ENCODE results near the gene RORC.

Gene RORC

GRCh38 chr1:151839082-151839412 lies 7.4 kb upstream of the RORC start:
- Histone ChIP-seq H3K27ac (no peak overlapping the region), H3K27me3 (ENCODE audit: control insufficient read depth, insufficient read depth, low read length) (no peaks in the 10 kb centered on the region), H2AFZ (no peak overlapping the region), H3K36me3 (ENCODE audit: control insufficient read depth, insufficient read depth, low read length) (no peaks in the 10 kb centered on the region), H3K9ac (no peak overlapping the region), H3K4me1 (peaks cover 7% of the 10 kb centered on the region), H3K79me2 (no peaks in the 10 kb centered on the region), H3K9me3 (ENCODE audit: control insufficient read depth, low read length) (no peaks in the 10 kb centered on the region), H3K4me2 (ENCODE audit: low read length) (peak overlapping the region; percentile 82), H3K4me3 (ENCODE audit: low read depth, low read length) (peak overlapping the region; percentile 56)
- TF ChIP-seq, protein P1, sequence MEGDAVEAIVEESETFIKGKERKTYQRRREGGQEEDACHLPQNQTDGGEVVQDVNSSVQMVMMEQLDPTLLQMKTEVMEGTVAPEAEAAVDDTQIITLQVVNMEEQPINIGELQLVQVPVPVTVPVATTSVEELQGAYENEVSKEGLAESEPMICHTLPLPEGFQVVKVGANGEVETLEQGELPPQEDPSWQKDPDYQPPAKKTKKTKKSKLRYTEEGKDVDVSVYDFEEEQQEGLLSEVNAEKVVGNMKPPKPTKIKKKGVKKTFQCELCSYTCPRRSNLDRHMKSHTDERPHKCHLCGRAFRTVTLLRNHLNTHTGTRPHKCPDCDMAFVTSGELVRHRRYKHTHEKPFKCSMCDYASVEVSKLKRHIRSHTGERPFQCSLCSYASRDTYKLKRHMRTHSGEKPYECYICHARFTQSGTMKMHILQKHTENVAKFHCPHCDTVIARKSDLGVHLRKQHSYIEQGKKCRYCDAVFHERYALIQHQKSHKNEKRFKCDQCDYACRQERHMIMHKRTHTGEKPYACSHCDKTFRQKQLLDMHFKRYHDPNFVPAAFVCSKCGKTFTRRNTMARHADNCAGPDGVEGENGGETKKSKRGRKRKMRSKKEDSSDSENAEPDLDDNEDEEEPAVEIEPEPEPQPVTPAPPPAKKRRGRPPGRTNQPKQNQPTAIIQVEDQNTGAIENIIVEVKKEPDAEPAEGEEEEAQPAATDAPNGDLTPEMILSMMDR (IDR thresholded peaks at IDR 0.05): no peak

- no peaks in the 10 kb centered on the region for H3K79me2 ChIP-seq
- no peak overlapping the region for H3K4me2 ChIP-seq (ENCODE audit: low read length)
- H3K27ac ChIP-seq: no peak overlapping the region
- H3K36me3 ChIP-seq (ENCODE audit: control insufficient read depth, insufficient read depth, low read length): no peaks in the 10 kb centered on the region
- H3K9me3 ChIP-seq (ENCODE audit: control insufficient read depth, low read length): no peaks in the 10 kb centered on the region
- no peaks in the 10 kb centered on the region for H3K27me3 ChIP-seq (ENCODE audit: control insufficient read depth, insufficient read depth, low read length)
- H2AFZ ChIP-seq: no peak overlapping the region
- no peak overlapping the region for H3K9ac ChIP-seq
- peaks cover 9% of the 10 kb centered on the region for H3K4me1 ChIP-seq
- TF ChIP-seq, protein P1 (IDR thresholded peaks at IDR 0.05): no peak
- no peak overlapping the region for H3K4me3 ChIP-seq (ENCODE audit: low read depth, low read length)
These were observed 6.8 kb upstream of the RORC start for GRCh38 chr1:151838222-151839081.

- Histone ChIP-seq H3K4me1 (peaks cover 10% of the 10 kb centered on the region), H3K4me3 (ENCODE audit: low read depth, low read length) (no peak overlapping the region)
These were observed 6.3 kb upstream of the RORC start for GRCh38 chr1:151837884-151838221.

DNA sequence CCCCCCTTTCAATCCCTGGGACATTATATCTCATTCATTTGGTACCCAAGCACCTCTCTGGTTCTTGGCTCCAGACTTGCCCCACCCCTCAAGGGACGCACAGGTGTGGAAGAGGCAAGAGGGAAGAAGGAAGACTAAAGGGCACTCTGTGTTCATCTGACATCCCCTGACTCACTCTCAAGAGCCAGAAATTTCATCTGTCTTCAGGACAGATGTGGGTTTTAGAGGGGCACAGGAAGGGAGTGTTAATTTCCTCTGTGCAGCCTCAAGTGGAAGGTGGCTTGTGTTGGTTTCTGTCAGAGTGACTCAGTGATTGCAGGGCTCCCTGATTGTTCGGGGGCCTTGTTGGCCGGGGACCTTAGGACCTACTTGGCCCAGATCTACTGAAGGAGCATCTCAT lies 5.6 kb upstream of the RORC start:
- no peak overlapping the region for H3K4me3 ChIP-seq (ENCODE audit: low read depth, low read length)
- peak overlapping the region; percentile 52 for H3K4me2 ChIP-seq (ENCODE audit: low read length)
- H3K9me3 ChIP-seq (ENCODE audit: control insufficient read depth, low read length): no peaks in the 10 kb centered on the region
- H2AFZ ChIP-seq: no peak overlapping the region
- H3K36me3 ChIP-seq (ENCODE audit: control insufficient read depth, insufficient read depth, low read length): no peaks in the 10 kb centered on the region
- H3K27ac ChIP-seq: peak overlapping the region; percentile 60
- H3K79me2 ChIP-seq: no peaks in the 10 kb centered on the region
- peaks cover 12% of the 10 kb centered on the region for H3K4me1 ChIP-seq
- no peaks in the 10 kb centered on the region for H3K27me3 ChIP-seq (ENCODE audit: control insufficient read depth, insufficient read depth, low read length)
- TF ChIP-seq, protein P1 (IDR thresholded peaks at IDR 0.05): no peak
- H3K9ac ChIP-seq: no peak overlapping the region

More at GRCh38 chr1:151837884-151838221, 6.3 kb upstream of the RORC start:
- no peak overlapping the region for H3K4me2 ChIP-seq (ENCODE audit: low read length)
- TF ChIP-seq, protein P1 (IDR thresholded peaks at IDR 0.05): no peak
- H3K27ac ChIP-seq: no peak overlapping the region
- H3K9ac ChIP-seq: no peak overlapping the region
- H3K9me3 ChIP-seq (ENCODE audit: control insufficient read depth, low read length): no peaks in the 10 kb centered on the region
- no peaks in the 10 kb centered on the region for H3K27me3 ChIP-seq (ENCODE audit: control insufficient read depth, insufficient read depth, low read length)
- no peaks in the 10 kb centered on the region for H3K79me2 ChIP-seq
- H2AFZ ChIP-seq: no peak overlapping the region
- H3K36me3 ChIP-seq (ENCODE audit: control insufficient read depth, insufficient read depth, low read length): no peaks in the 10 kb centered on the region

GRCh38 chr1:151835596-151835995 lies 4.0 kb upstream of the RORC start:
- H3K27me3 ChIP-seq (ENCODE audit: control insufficient read depth, insufficient read depth, low read length): no peaks in the 10 kb centered on the region
- no peaks in the 10 kb centered on the region for H3K79me2 ChIP-seq
- no peak overlapping the region for H3K9ac ChIP-seq
- H3K9me3 ChIP-seq (ENCODE audit: control insufficient read depth, low read length): no peaks in the 10 kb centered on the region
- H3K4me1 ChIP-seq: peaks cover 16% of the 10 kb centered on the region
- H3K4me2 ChIP-seq (ENCODE audit: low read length): no peak overlapping the region
- H3K36me3 ChIP-seq (ENCODE audit: control insufficient read depth, insufficient read depth, low read length): no peaks in the 10 kb centered on the region
- H3K4me3 ChIP-seq (ENCODE audit: low read depth, low read length): no peak overlapping the region
- no peak overlapping the region for H2AFZ ChIP-seq
- TF ChIP-seq, protein P1 (IDR thresholded peaks at IDR 0.05): no peak
- peak overlapping the region; percentile 60 for H3K27ac ChIP-seq
